CD4-positive, alpha-beta T cell (primary cell): ENCODE data around the gene ADAMTS5. TPM values are rescaled to one million over a fixed set of nuclear protein-coding genes. Genes with fewer than 3 reads are reported as not detected.

ENCODE experiments used
- ATAC-seq: fragments of 200-7000 bp; cut with Tn5 transposase; one replicate; pipeline ENCODE4 v1.10.0; 2022; ENCODE audit warnings: mild to moderate bottlenecking; ENCODE audit not compliant: poor library complexity
- CTCF ChIA-PET: fragments of 350-600 bp; sonication (Branson Sonifier 250); formaldehyde crosslinking; loops from one replicate; lab custom pipeline; 2021; ENCODE audit warnings: antibody characterized with exemption, inconsistent platforms; lab: Charles Lee
- POLR2A ChIA-PET: fragments of 350-600 bp; sonication (Branson Sonifier 250); formaldehyde crosslinking; loops from one replicate; lab custom pipeline; 2021; ENCODE audit warnings: antibody characterized with exemption, inconsistent platforms; lab: Charles Lee
- DNase-seq, 14 experiments: peaks; one replicate each; pipeline ENCODE4 v3.0.0-alpha.2; 2013 to 2020; ENCODE audit warnings: mixed read lengths in 2 of 14
- H3K27ac ChIP-seq, 2 donors: one replicate each; pipeline versions ENCODE4 v1.5.1 to v1.7.0; 2013; ENCODE audit warnings: low read length in 2 of 2, low read depth in 1 of 2, mild to moderate bottlenecking in 1 of 2
- H3K27me3 ChIP-seq, 2 experiments: 1 replicate in 1 of 2; 2 replicates in 1 of 2; pipeline versions ENCODE4 v1.6.1 to v1.7.0; 2013; ENCODE audit warnings: low read length in 2 of 2, control low read depth in 1 of 2, mild to moderate bottlenecking in 1 of 2, moderate library complexity in 1 of 2; ENCODE audit not compliant: insufficient read depth in 2 of 2, control insufficient read depth in 1 of 2
- H3K36me3 ChIP-seq: one replicate; pipeline ENCODE4 v1.6.1; 2013; ENCODE audit warnings: low read length, control low read depth; ENCODE audit not compliant: insufficient read depth
- H3K4me1 ChIP-seq: one replicate; pipeline ENCODE4 v1.6.1; 2013; ENCODE audit warnings: low read length, control low read depth; ENCODE audit not compliant: insufficient read depth
- H3K4me3 ChIP-seq: one replicate; pipeline ENCODE4 v1.5.1; 2013; ENCODE audit warnings: mild to moderate bottlenecking, low read length, moderate library complexity
- H3K9me3 ChIP-seq, 2 experiments: 1 replicate in 1 of 2; 2 replicates in 1 of 2; pipeline versions ENCODE4 v1.6.1 to v1.7.0; 2013; ENCODE audit warnings: low read length in 2 of 2, mild to moderate bottlenecking in 2 of 2, control low read depth in 1 of 2, moderate library complexity in 1 of 2; ENCODE audit not compliant: control insufficient read depth in 1 of 2, insufficient read depth in 1 of 2
- H3K27ac Mint-ChIP-seq: one replicate; pipeline ENCODE4 v1.8.0; 2020; ENCODE audit warnings: mixed read lengths
- H3K27me3 Mint-ChIP-seq: one replicate; pipeline ENCODE4 v1.8.0; 2021; ENCODE audit warnings: mixed read lengths
- H3K36me3 Mint-ChIP-seq: one replicate; pipeline ENCODE4 v1.8.0; 2021; ENCODE audit warnings: low read depth, mixed read lengths
- H3K4me1 Mint-ChIP-seq: one replicate; pipeline ENCODE4 v1.8.0; 2021; ENCODE audit warnings: low read depth, mixed read lengths
- H3K4me3 Mint-ChIP-seq: one replicate; pipeline ENCODE4 v1.8.0; 2020; ENCODE audit warnings: mild to moderate bottlenecking, mixed read lengths
- H3K9me3 Mint-ChIP-seq: one replicate; pipeline ENCODE4 v1.8.0; 2020; ENCODE audit warnings: mixed read lengths
- intact Hi-C, 2 experiments: fragments of 100-400 bp; cut with DNase I in 1 of 2; cut with micrococcal nuclease in 1 of 2; formaldehyde crosslinking; loops; one replicate each; pipeline versions ENCODE4 v1.15.1 to v1.9.0; 2023 to 2025; cut with DNase I, micrococcal nuclease
- total RNA-seq, 174 experiments: library from RNA in 2 of 174; stranded (reverse) in 2 of 174; gene quantifications; one replicate each; pipeline ENCODE4 v1.2.3 and lab custom pipeline; 2021 to 2026
- TF ChIP-seq, protein P1 (sequence below): fragments of 200-600 bp; IDR thresholded peaks from one replicate; pipeline ENCODE4 v1.8.0; 2022; ENCODE audit warnings: antibody characterized with exemption, mild to moderate bottlenecking

ADAMTS5 gene
- total RNA-seq, 2 experiments from 2014 or later = not detected

DNA sequence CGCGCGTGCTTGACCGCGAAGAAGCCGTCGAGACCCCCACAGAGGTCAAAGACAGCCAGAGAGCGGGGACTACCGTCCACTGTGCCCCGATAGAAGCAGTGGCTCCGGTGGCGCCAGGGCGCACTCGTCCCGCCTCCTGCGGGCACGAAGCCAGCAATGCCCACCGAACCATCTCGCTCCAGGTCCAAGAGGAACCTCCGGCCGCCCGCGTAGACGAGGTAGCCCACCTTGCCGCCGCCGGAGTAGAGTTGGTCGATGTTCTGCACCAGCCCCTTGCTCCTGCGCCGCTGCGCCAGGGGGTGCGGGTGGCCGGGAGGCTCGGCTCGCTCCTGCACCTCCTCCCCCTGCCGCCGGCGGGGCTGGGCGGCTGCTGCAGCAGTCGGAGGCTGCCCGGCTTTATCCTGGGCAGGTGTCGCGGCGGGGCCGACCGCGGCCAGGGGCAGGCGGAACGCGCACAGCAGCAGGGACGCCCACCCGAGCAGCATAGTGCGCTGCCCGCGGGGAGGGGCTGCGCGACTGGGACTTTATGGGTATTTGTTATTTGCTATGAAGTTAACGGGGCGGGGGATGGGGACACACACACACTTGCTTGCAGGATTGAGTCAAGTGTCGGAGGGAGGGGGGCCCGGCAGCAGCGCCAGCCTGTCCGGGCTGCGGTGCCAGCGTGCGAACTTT is 844 bp downstream of the ADAMTS5 start:
- Mint-ChIP-seq H3K4me3 (no peak overlapping the region), H3K4me1 (no peaks in the 10 kb centered on the region), H3K36me3 (no peaks in the 10 kb centered on the region), H3K27me3 (peaks cover 66% of the 10 kb centered on the region), H3K9me3 (no peaks in the 10 kb centered on the region), H3K27ac (no peak overlapping the region)
- no peak for ATAC-seq
- no peak overlapping the region for H3K27ac ChIP-seq
- peaks cover 0 to 24% of the 10 kb centered on the region in 2 experiments for H3K9me3 ChIP-seq
- no peaks in the 10 kb centered on the region for H3K4me1 ChIP-seq
- TF ChIP-seq, protein P1, sequence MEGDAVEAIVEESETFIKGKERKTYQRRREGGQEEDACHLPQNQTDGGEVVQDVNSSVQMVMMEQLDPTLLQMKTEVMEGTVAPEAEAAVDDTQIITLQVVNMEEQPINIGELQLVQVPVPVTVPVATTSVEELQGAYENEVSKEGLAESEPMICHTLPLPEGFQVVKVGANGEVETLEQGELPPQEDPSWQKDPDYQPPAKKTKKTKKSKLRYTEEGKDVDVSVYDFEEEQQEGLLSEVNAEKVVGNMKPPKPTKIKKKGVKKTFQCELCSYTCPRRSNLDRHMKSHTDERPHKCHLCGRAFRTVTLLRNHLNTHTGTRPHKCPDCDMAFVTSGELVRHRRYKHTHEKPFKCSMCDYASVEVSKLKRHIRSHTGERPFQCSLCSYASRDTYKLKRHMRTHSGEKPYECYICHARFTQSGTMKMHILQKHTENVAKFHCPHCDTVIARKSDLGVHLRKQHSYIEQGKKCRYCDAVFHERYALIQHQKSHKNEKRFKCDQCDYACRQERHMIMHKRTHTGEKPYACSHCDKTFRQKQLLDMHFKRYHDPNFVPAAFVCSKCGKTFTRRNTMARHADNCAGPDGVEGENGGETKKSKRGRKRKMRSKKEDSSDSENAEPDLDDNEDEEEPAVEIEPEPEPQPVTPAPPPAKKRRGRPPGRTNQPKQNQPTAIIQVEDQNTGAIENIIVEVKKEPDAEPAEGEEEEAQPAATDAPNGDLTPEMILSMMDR = no peak
- DNase-seq = no peak
- no peak overlapping the region for H3K4me3 ChIP-seq
- POLR2A ChIA-PET = no interaction called here
- intact Hi-C loops = no loop called here
- H3K36me3 ChIP-seq = no peaks in the 10 kb centered on the region
- peaks cover 25 to 39% of the 10 kb centered on the region in 2 experiments for H3K27me3 ChIP-seq
- CTCF ChIA-PET = no interaction called here

GRCh38 chr21:26965040-26965906 is 1.6 kb downstream of the ADAMTS5 start:
- no peaks in the 10 kb centered on the region for H3K4me1 ChIP-seq
- no peak overlapping the region for H3K27ac ChIP-seq
- ATAC-seq (no peak), DNase-seq (peak in 2 of 14 experiments; percentile 6 to 12)
- H3K9me3 Mint-ChIP-seq = no peaks in the 10 kb centered on the region
- CTCF ChIA-PET = no interaction called here
- TF ChIP-seq, protein P1 = no peak
- H3K4me3 ChIP-seq = no peak overlapping the region
- H3K36me3 ChIP-seq = no peaks in the 10 kb centered on the region
- H3K4me3 Mint-ChIP-seq = no peak overlapping the region
- H3K27ac Mint-ChIP-seq = no peak overlapping the region
- no peaks in the 10 kb centered on the region for H3K36me3 Mint-ChIP-seq
- intact Hi-C loops = no loop called here
- H3K27me3 ChIP-seq = peaks cover 25 to 39% of the 10 kb centered on the region in 2 experiments
- POLR2A ChIA-PET = no interaction called here
- peaks cover 61% of the 10 kb centered on the region for H3K27me3 Mint-ChIP-seq
- H3K9me3 ChIP-seq = peaks cover 0 to 24% of the 10 kb centered on the region in 2 experiments
- H3K4me1 Mint-ChIP-seq = no peaks in the 10 kb centered on the region

- DNase-seq (no peak), ATAC-seq (no peak)
- no peak overlapping the region for H3K27ac Mint-ChIP-seq
- TF ChIP-seq, protein P1 = no peak
- intact Hi-C loops = no loop called here
- no peaks in the 10 kb centered on the region for H3K9me3 Mint-ChIP-seq
- Histone ChIP-seq H3K27ac (no peak overlapping the region), H3K4me1 (no peaks in the 10 kb centered on the region), H3K36me3 (no peaks in the 10 kb centered on the region), H3K4me3 (no peak overlapping the region), H3K9me3 (peaks cover 0 to 24% of the 10 kb centered on the region in 2 experiments), H3K27me3 (peaks cover 25 to 34% of the 10 kb centered on the region in 2 experiments)
- H3K36me3 Mint-ChIP-seq = no peaks in the 10 kb centered on the region
- H3K27me3 Mint-ChIP-seq = peaks cover 55% of the 10 kb centered on the region
- ChIA-PET POLR2A (no interaction called here), CTCF (no interaction called here)
- H3K4me1 Mint-ChIP-seq = no peaks in the 10 kb centered on the region
- no peak overlapping the region for H3K4me3 Mint-ChIP-seq
Measured at GRCh38 chr21:26964170-26964778, 2.6 kb downstream of the ADAMTS5 start.
